PFSK-1 (cell line): ENCODE data around the gene SH3BGR.

Experiments used
- FOXP2 ChIP-seq: optimal IDR thresholded peaks from 2 replicates; pipeline ENCODE3; 2011; ENCODE audit warnings: borderline replicate concordance, control low read depth, inconsistent platforms; ENCODE audit not compliant: insufficient read depth; ENCODE audit errors: extremely low read length, extremely low read depth
- POLR2AphosphoS5 ChIP-seq: IDR thresholded peaks from 2 replicates; pipeline ENCODE4 v1.6.1; 2012; ENCODE audit warnings: low read depth, mild to moderate bottlenecking, control low read depth, low read length, moderate library complexity
- REST ChIP-seq, 2 experiments: IDR thresholded peaks; 2 replicates each; pipeline versions ENCODE4 v1.6.1 to v1.8.0; 2011 to 2012; ENCODE audit warnings: low read depth in 2 of 2, low read length in 2 of 2, control low read depth in 1 of 2, inconsistent platforms in 1 of 2, mild to moderate bottlenecking in 1 of 2, moderate library complexity in 1 of 2; ENCODE audit not compliant: insufficient read depth in 1 of 2
- SIN3A ChIP-seq: IDR thresholded peaks from 2 replicates; pipeline ENCODE4 v1.6.1; 2012; ENCODE audit warnings: mild to moderate bottlenecking, low read length, moderate library complexity, borderline replicate concordance; ENCODE audit not compliant: insufficient read depth
- TAF1 ChIP-seq: IDR thresholded peaks from 2 replicates; pipeline ENCODE4 v1.6.1; 2012; ENCODE audit warnings: low read length, control low read depth, borderline replicate concordance; ENCODE audit not compliant: insufficient read depth

Gene SH3BGR

GRCh38 chr21:39471598-39471997 is 19.8 kb downstream of the SH3BGR start:
- TF ChIP-seq FOXP2, result no peak

GRCh38 chr21:39472786-39473185 is 21.0 kb downstream of the SH3BGR start:
- TF ChIP-seq REST (IDR thresholded peaks at IDR 0.05; ENCODE audit: insufficient read depth in 1 of 2, low read depth in 2 of 2, low read length in 2 of 2), result no peak
- TF ChIP-seq POLR2AphosphoS5, result no peak
- no peak for TF ChIP-seq TAF1
- no peak for TF ChIP-seq SIN3A
- TF ChIP-seq FOXP2, result no peak

GRCh38 chr21:39474611-39475010 is 22.8 kb downstream of the SH3BGR start:
- TF ChIP-seq TAF1 (no peak), REST (IDR thresholded peaks at IDR 0.05; ENCODE audit: insufficient read depth in 1 of 2, low read depth in 2 of 2, low read length in 2 of 2) (no peak), SIN3A (no peak)

GRCh38 chr21:39479164-39479813 is 27.5 kb downstream of the SH3BGR start:
- TF ChIP-seq FOXP2 (no peak), SIN3A (no peak), REST (IDR thresholded peaks at IDR 0.05; ENCODE audit: insufficient read depth in 1 of 2, low read depth in 2 of 2, low read length in 2 of 2) (no peak), POLR2AphosphoS5 (no peak), TAF1 (no peak)

GRCh38 chr21:39479814-39480182 is 28.0 kb downstream of the SH3BGR start:
- TF ChIP-seq REST (IDR thresholded peaks at IDR 0.05; ENCODE audit: insufficient read depth in 1 of 2, low read depth in 2 of 2, low read length in 2 of 2), result no peak
- no peak for TF ChIP-seq SIN3A
- no peak for TF ChIP-seq POLR2AphosphoS5
- no peak for TF ChIP-seq FOXP2
- no peak for TF ChIP-seq TAF1

GRCh38 chr21:39480271-39480670 is 28.5 kb downstream of the SH3BGR start:
- TF ChIP-seq FOXP2 (no peak), SIN3A (no peak), POLR2AphosphoS5 (no peak), REST (IDR thresholded peaks at IDR 0.05; ENCODE audit: insufficient read depth in 1 of 2, low read depth in 2 of 2, low read length in 2 of 2) (no peak), TAF1 (no peak)
